HCT116 (cell line): ENCODE measurements around the gene KLHL3.

ENCODE experiments used
- ATF3 ChIP-seq: IDR thresholded peaks from 2 replicates; pipeline ENCODE4 v1.6.1; 2012
- CEBPB ChIP-seq: IDR thresholded peaks from 2 replicates; pipeline ENCODE4 v1.6.1; 2012; ENCODE audit warnings: low read depth
- CTCF ChIP-seq, 3 experiments: fragments of 200-600 bp in 1 of 3; sonication (generic) in 1 of 3; IDR thresholded peaks in 2 of 3; conservative IDR thresholded peaks in 1 of 3; 2 replicates each; pipeline ENCODE4 v1.5.1; 2012 to 2017; ENCODE audit warnings: low read depth in 2 of 3, low read length in 2 of 3, antibody characterized with exemption in 1 of 3, borderline replicate concordance in 1 of 3, control low read depth in 1 of 3, mild to moderate bottlenecking in 1 of 3, mixed read lengths in 1 of 3, mixed run types in 1 of 3, moderate library complexity in 1 of 3; ENCODE audit not compliant: insufficient read depth in 1 of 3
- EZH2 ChIP-seq: fragments of 200-600 bp; sonication (generic); IDR thresholded peaks from 2 replicates; pipeline ENCODE4 v1.6.1; 2017; ENCODE audit warnings: antibody characterized with exemption, mixed run types
- EZH2phosphoT487 ChIP-seq: fragments of 200-600 bp; IDR thresholded peaks from 2 replicates; pipeline ENCODE4 v1.6.1; 2018; ENCODE audit warnings: antibody characterized with exemption, borderline replicate concordance
- JUND ChIP-seq: IDR thresholded peaks from 2 replicates; pipeline ENCODE4 v1.6.1; 2012
- POLR2A ChIP-seq: IDR thresholded peaks from 2 replicates; pipeline ENCODE4 v1.7.0; 2011; ENCODE audit warnings: borderline replicate concordance; ENCODE audit not compliant: insufficient read depth, insufficient read length; ENCODE audit errors: extremely low read depth
- POLR2AphosphoS5 ChIP-seq: IDR thresholded peaks from 2 replicates; pipeline ENCODE4 v1.6.1; 2011; ENCODE audit warnings: mild to moderate bottlenecking, low read depth, low read length, moderate library complexity
- RAD21 ChIP-seq: IDR thresholded peaks from 2 replicates; pipeline ENCODE4 v1.6.1; 2012; ENCODE audit warnings: low read depth, mild to moderate bottlenecking
- SIN3A ChIP-seq: IDR thresholded peaks from 2 replicates; pipeline ENCODE4 v1.6.1; 2012; ENCODE audit warnings: low read depth
- YY1 ChIP-seq: IDR thresholded peaks from 2 replicates; pipeline ENCODE4 v1.6.1; 2011; ENCODE audit warnings: low read length, low read depth, moderate library complexity, mild to moderate bottlenecking; ENCODE audit not compliant: insufficient replicate concordance; ENCODE audit errors: extremely low read depth
- ZNF274 ChIP-seq: fragments of 200-500 bp; sonication (Bioruptor generic); IDR thresholded peaks from 2 replicates; pipeline ENCODE4 v1.6.1; 2014; ENCODE audit warnings: mild to moderate bottlenecking, low read depth, low read length, inconsistent platforms
- TF ChIP-seq, protein P1 (sequence below): IDR thresholded peaks from 2 replicates; pipeline ENCODE4 v1.6.1; 2012

GRCh38 chr5:137656558-137656957 lies 79.3 kb downstream of the KLHL3 start:
- TF ChIP-seq CTCF (IDR thresholded peaks at IDR 0.05 in 2 of 3, conservative IDR thresholded peaks at IDR 0.05 in 1 of 3; ENCODE audit: borderline replicate concordance in 1 of 3, insufficient read depth in 1 of 3, low read depth in 2 of 3, low read length in 2 of 3) (no peak), POLR2A (no peak), POLR2AphosphoS5 (no peak), EZH2phosphoT487 (no peak), RAD21 (no peak), SIN3A (no peak), EZH2 (no peak), ATF3 (no peak), JUND (no peak), ZNF274 (no peak), CEBPB (no peak), YY1 (no peak)
- TF ChIP-seq, protein P1, sequence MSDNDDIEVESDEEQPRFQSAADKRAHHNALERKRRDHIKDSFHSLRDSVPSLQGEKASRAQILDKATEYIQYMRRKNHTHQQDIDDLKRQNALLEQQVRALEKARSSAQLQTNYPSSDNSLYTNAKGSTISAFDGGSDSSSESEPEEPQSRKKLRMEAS: no peak
